ENCODE measurements around the gene IL24.

Gene IL24

GRCh38 chr1:206913766-206914537 lies 16.7 kb downstream of the IL24 start:
- DNase-seq = no peak
- ATAC-seq (ENCODE audit: insufficient read depth, low read depth) = no peak
- H3K27ac ChIP-seq (ENCODE audit: low read length) = peak overlapping the region; percentile 24
- H3K36me3 ChIP-seq (ENCODE audit: insufficient read depth, low read length) = peaks cover 37% of the 10 kb centered on the region
- TF ChIP-seq, protein P1, sequence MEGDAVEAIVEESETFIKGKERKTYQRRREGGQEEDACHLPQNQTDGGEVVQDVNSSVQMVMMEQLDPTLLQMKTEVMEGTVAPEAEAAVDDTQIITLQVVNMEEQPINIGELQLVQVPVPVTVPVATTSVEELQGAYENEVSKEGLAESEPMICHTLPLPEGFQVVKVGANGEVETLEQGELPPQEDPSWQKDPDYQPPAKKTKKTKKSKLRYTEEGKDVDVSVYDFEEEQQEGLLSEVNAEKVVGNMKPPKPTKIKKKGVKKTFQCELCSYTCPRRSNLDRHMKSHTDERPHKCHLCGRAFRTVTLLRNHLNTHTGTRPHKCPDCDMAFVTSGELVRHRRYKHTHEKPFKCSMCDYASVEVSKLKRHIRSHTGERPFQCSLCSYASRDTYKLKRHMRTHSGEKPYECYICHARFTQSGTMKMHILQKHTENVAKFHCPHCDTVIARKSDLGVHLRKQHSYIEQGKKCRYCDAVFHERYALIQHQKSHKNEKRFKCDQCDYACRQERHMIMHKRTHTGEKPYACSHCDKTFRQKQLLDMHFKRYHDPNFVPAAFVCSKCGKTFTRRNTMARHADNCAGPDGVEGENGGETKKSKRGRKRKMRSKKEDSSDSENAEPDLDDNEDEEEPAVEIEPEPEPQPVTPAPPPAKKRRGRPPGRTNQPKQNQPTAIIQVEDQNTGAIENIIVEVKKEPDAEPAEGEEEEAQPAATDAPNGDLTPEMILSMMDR (IDR thresholded peaks at IDR 0.05; ENCODE audit: borderline replicate concordance, extremely low read depth, low read length, poor library complexity, severe bottlenecking) = no peak
- H3K9me3 ChIP-seq (ENCODE audit: insufficient read depth, low read length, severe bottlenecking) = no peaks in the 10 kb centered on the region
- H3K4me2 ChIP-seq (ENCODE audit: insufficient read depth, low read length) = no peak overlapping the region
- H2AFZ ChIP-seq (ENCODE audit: low read depth, low read length) = no peak overlapping the region
- no peak overlapping the region for H3K4me3 ChIP-seq (ENCODE audit: low read depth in 1 of 2, low read length in 2 of 2)
- H3K79me2 ChIP-seq (ENCODE audit: insufficient read depth, low read length) = peaks cover 18% of the 10 kb centered on the region; the same call in 1 of the 2 replicates
- H3K9ac ChIP-seq (ENCODE audit: low read depth, low read length) = no peak overlapping the region
- H3K4me1 ChIP-seq (ENCODE audit: insufficient read depth, low read length) = peaks cover 22% of the 10 kb centered on the region
- H3K27me3 ChIP-seq (ENCODE audit: insufficient read depth, low read length, poor library complexity) = no peaks in the 10 kb centered on the region
- H4K20me1 ChIP-seq (ENCODE audit: insufficient read depth, low read length) = no peaks in the 10 kb centered on the region

- ATAC-seq (ENCODE audit: insufficient read depth, low read depth) = no peak
- TF ChIP-seq, protein P1 (IDR thresholded peaks at IDR 0.05; ENCODE audit: borderline replicate concordance, extremely low read depth, low read length, poor library complexity, severe bottlenecking) = no peak
- TF ChIP-seq EZH2 (IDR thresholded peaks at IDR 0.05; ENCODE audit: borderline replicate concordance, low read depth, low read length, severe bottlenecking) = no peak
- H3K79me2 ChIP-seq (ENCODE audit: insufficient read depth, low read length) = peaks cover 26% of the 10 kb centered on the region
- H3K36me3 ChIP-seq (ENCODE audit: insufficient read depth, low read length) = peaks cover 34% of the 10 kb centered on the region
- H2AFZ ChIP-seq (ENCODE audit: low read depth, low read length) = no peak overlapping the region
- no peaks in the 10 kb centered on the region for H4K20me1 ChIP-seq (ENCODE audit: insufficient read depth, low read length)
- H3K9me3 ChIP-seq (ENCODE audit: insufficient read depth, low read length, severe bottlenecking) = no peaks in the 10 kb centered on the region
- H3K27me3 ChIP-seq (ENCODE audit: insufficient read depth, low read length, poor library complexity) = no peaks in the 10 kb centered on the region
- DNase-seq = no peak
- H3K4me3 ChIP-seq (ENCODE audit: low read depth in 1 of 2, low read length in 2 of 2) = no peak overlapping the region
- H3K4me1 ChIP-seq (ENCODE audit: insufficient read depth, low read length) = peaks cover 34% of the 10 kb centered on the region
- H3K27ac ChIP-seq (ENCODE audit: low read length) = no peak overlapping the region
- H3K4me2 ChIP-seq (ENCODE audit: insufficient read depth, low read length) = no peak overlapping the region
- no peak overlapping the region for H3K9ac ChIP-seq (ENCODE audit: low read depth, low read length)
Observed at GRCh38 chr1:206915030-206915735, 17.9 kb downstream of the IL24 start.

DNA sequence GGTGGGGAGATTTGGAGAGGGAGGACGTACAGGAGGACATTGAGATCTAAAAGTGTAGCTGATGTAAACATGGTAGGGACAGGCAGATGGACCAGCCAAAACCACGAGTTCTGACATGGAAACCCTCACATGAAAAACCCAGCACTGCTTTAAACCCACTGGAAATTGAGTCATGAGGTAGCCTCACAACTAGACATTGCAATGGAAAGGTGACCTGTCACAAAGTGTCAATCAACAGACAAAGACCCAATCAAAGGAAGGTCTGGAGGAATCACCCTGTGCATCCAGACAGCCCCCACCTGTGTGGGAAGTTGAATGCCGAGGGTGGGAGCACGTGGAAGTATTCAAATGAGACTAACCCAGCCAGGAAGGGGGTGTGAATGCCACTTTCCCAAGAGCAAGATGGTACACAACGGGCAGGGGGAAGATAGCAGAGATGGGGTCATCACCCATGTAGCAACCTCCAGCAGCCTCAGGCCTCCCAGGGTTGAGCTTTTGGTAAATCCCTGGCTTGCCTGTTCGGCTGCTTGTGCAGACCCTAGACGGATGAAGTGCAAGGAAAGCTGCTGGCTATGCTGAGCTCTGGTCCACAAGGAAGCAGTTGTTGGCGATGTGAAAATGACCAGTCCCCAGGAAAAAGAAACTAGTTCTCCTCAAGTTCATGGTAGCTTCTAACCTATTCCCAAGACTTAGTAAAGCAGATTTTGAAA lies 18.9 kb downstream of the IL24 start:
- H3K4me3 ChIP-seq (ENCODE audit: low read depth in 1 of 2, low read length in 2 of 2) = no peak overlapping the region
- H3K4me2 ChIP-seq (ENCODE audit: insufficient read depth, low read length) = no peak overlapping the region; the same call in 1 of the 2 replicates
- TF ChIP-seq, protein P1 (IDR thresholded peaks at IDR 0.05; ENCODE audit: borderline replicate concordance, extremely low read depth, low read length, poor library complexity, severe bottlenecking) = no peak
- no peak for TF ChIP-seq EZH2 (IDR thresholded peaks at IDR 0.05; ENCODE audit: borderline replicate concordance, low read depth, low read length, severe bottlenecking)
- DNase-seq (no peak), ATAC-seq (ENCODE audit: insufficient read depth, low read depth) (no peak)
- no peaks in the 10 kb centered on the region for H3K27me3 ChIP-seq (ENCODE audit: insufficient read depth, low read length, poor library complexity)
- H3K79me2 ChIP-seq (ENCODE audit: insufficient read depth, low read length) = peaks cover 36% of the 10 kb centered on the region
- H3K36me3 ChIP-seq (ENCODE audit: insufficient read depth, low read length) = peaks cover 28% of the 10 kb centered on the region
- no peak overlapping the region for H3K9ac ChIP-seq (ENCODE audit: low read depth, low read length)
- no peaks in the 10 kb centered on the region for H3K9me3 ChIP-seq (ENCODE audit: insufficient read depth, low read length, severe bottlenecking)
- H3K27ac ChIP-seq (ENCODE audit: low read length) = peak overlapping the region; percentile 42
- no peak overlapping the region for H2AFZ ChIP-seq (ENCODE audit: low read depth, low read length)
- no peaks in the 10 kb centered on the region for H4K20me1 ChIP-seq (ENCODE audit: insufficient read depth, low read length)
- H3K4me1 ChIP-seq (ENCODE audit: insufficient read depth, low read length) = peaks cover 44% of the 10 kb centered on the region
